Astrocyte of the cerebellum (primary cell): ENCODE measurements around the gene VWA3B.
"Not testable (repeated sequence)": the region's sequence is repeated elsewhere in the genome, so short reads cannot be mapped to it uniquely, and the experiment has no call there.

Source experiments
- DNase-seq: peaks from one replicate; pipeline ENCODE4 v3.0.0-alpha.2; 2011; ENCODE audit warnings: low read depth
- H3K4me3 ChIP-seq: 2 replicates; pipeline ENCODE4 v1.5.1; 2011; ENCODE audit warnings: mild to moderate bottlenecking, low read depth, low read length, moderate library complexity
- in situ Hi-C: cut with HindIII; loops from 2 replicates; pipeline ENCODE4 v1.10.0; 2017; ENCODE audit warnings: low sequenced_read_pairs
- TF ChIP-seq, protein P1 (sequence below): IDR thresholded peaks from 2 replicates; pipeline ENCODE4 v1.5.1; 2012; ENCODE audit warnings: low read length, low read depth, moderate library complexity, mild to moderate bottlenecking; ENCODE audit errors: missing control alignments

Gene VWA3B

DNA sequence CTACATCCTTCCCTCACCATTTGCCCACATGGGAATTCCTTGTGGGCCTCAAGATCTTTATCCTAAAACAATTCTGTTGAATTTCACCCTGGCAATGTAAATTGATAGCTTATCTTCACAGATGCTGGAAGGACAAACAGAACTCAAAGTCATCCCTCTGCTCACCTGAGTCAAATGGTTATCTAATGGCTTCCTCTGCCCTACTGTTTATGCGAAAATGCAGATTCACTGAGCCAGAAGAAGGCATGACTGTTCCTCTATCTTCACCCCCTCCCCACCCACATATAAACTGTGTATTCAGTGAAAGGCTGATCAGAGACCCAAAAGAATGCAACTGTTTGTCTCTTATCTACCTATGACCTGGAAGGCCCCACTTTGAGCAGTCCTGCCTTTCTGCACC is 43.9 kb upstream of the VWA3B start:
- TF ChIP-seq, protein P1, sequence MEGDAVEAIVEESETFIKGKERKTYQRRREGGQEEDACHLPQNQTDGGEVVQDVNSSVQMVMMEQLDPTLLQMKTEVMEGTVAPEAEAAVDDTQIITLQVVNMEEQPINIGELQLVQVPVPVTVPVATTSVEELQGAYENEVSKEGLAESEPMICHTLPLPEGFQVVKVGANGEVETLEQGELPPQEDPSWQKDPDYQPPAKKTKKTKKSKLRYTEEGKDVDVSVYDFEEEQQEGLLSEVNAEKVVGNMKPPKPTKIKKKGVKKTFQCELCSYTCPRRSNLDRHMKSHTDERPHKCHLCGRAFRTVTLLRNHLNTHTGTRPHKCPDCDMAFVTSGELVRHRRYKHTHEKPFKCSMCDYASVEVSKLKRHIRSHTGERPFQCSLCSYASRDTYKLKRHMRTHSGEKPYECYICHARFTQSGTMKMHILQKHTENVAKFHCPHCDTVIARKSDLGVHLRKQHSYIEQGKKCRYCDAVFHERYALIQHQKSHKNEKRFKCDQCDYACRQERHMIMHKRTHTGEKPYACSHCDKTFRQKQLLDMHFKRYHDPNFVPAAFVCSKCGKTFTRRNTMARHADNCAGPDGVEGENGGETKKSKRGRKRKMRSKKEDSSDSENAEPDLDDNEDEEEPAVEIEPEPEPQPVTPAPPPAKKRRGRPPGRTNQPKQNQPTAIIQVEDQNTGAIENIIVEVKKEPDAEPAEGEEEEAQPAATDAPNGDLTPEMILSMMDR, result no peak
- in situ Hi-C loops, result no loop called here
- H3K4me3 ChIP-seq, result no peak overlapping the region
- no peak for DNase-seq

DNA sequence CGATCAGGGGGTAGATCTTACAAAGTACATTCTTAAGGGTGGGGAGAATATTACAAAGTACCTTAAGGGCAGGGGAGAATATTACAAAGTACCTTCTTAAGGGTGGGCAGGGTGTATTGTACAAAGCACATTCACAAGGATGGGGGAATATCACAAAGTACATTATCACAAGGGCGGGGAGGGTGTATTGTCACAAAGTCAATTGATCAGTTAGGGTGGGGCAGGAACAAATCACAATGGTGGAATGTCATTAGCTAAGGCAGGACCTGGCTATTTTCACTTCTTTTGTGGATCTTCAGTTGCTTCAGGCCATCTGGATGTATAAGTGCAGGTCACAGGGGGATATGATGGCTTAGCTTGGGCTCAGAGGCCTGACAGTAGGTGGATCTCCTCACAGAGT is 42.2 kb upstream of the VWA3B start:
- in situ Hi-C loops, DNase-seq, H3K4me3 ChIP-seq: not testable (repeated sequence)

DNA sequence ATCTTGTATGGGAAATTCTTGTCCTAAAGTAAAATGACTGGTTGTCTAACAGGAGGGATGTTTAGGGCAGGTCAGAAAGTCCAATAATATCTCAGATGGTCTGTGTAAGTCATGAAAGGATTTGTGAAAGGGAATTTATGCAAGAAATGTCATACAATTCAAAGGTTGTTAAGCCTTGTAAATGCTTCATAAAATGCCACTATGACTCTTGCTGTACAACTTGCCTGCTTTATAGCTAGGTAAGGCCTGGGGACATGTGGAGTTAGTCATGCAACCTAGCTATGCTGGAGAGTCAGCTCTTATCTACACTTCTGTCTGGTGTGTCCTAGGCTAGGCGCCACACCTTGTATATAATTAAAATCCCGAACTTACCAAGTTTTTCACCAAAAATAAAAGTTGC is 36.9 kb upstream of the VWA3B start:
- no peak overlapping the region for H3K4me3 ChIP-seq
- in situ Hi-C loops, result no loop called here
- TF ChIP-seq, protein P1, result no peak
- no peak for DNase-seq

- no peak for DNase-seq
- TF ChIP-seq, protein P1, result no peak
- in situ Hi-C loops, result no loop called here
- no peak overlapping the region for H3K4me3 ChIP-seq
Observed at GRCh38 chr2:98058191-98058975, 28.6 kb upstream of the VWA3B start.

- no peak overlapping the region for H3K4me3 ChIP-seq
- in situ Hi-C loops, result no loop called here
- TF ChIP-seq, protein P1, result no peak
- DNase-seq, result no peak
Observed at GRCh38 chr2:98060277-98060676, 26.7 kb upstream of the VWA3B start.

DNA sequence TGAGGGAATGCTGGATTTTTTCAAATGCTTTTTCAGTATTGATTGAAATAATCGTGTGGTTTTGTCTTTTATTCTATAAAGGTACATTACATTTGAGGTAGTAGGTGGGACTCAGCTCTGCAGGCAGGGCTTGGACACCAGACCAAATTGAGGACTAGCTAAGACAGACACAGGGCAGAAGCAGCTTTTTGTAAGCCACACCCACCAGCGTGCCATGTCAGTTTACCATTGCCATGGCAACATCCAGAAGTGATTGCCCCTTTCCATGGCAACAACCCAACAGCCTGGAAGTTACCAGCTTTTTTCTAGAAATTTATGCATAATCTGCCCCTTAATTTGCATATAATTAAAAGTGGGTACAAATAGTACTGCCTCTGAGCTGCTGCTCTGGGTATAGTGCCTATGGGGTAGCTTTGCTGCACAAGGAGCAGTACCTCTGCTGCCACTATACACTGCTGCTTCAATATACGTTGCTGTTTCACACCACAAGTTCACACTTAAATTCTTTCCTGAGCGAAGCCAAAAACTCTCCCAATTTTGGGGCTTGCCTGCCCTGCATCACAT is 23.6 kb upstream of the VWA3B start:
- TF ChIP-seq, protein P1, result no peak
- in situ Hi-C loops, result no loop called here
- no peak overlapping the region for H3K4me3 ChIP-seq
- no peak for DNase-seq

- TF ChIP-seq, protein P1, result no peak
- H3K4me3 ChIP-seq, result no peak overlapping the region
- DNase-seq, result no peak
- in situ Hi-C loops, result no loop called here
Observed at GRCh38 chr2:98065808-98066207, 21.2 kb upstream of the VWA3B start.
